Activated CD8-positive, alpha-beta memory T cell treated with anti-CD3 and anti-CD28 coated beads for 36 hours (primary cell): ENCODE measurements around the gene TBRG4. TPM values are rescaled to one million over a fixed set of nuclear protein-coding genes. Genes with fewer than 3 reads are reported as not detected.

ENCODE experiments used
- CTCF ChIA-PET: fragments of 350-600 bp; sonication (Branson Sonifier 250); formaldehyde crosslinking; loops from one replicate; lab custom pipeline; 2021; ENCODE audit warnings: antibody characterized with exemption; lab: Charles Lee
- POLR2A ChIA-PET: fragments of 350-600 bp; sonication (Branson Sonifier 250); formaldehyde crosslinking; loops from one replicate; lab custom pipeline; 2021; ENCODE audit warnings: antibody characterized with exemption; lab: Charles Lee
- total RNA-seq, 2 experiments: library from RNA; stranded (reverse); gene quantifications; one replicate each; pipeline ENCODE4 v1.2.3, GENCODE V29; 2021

The TBRG4 gene
- total RNA-seq, 2 experiments from 2014 or later: 213 to 221 TPM

DNA sequence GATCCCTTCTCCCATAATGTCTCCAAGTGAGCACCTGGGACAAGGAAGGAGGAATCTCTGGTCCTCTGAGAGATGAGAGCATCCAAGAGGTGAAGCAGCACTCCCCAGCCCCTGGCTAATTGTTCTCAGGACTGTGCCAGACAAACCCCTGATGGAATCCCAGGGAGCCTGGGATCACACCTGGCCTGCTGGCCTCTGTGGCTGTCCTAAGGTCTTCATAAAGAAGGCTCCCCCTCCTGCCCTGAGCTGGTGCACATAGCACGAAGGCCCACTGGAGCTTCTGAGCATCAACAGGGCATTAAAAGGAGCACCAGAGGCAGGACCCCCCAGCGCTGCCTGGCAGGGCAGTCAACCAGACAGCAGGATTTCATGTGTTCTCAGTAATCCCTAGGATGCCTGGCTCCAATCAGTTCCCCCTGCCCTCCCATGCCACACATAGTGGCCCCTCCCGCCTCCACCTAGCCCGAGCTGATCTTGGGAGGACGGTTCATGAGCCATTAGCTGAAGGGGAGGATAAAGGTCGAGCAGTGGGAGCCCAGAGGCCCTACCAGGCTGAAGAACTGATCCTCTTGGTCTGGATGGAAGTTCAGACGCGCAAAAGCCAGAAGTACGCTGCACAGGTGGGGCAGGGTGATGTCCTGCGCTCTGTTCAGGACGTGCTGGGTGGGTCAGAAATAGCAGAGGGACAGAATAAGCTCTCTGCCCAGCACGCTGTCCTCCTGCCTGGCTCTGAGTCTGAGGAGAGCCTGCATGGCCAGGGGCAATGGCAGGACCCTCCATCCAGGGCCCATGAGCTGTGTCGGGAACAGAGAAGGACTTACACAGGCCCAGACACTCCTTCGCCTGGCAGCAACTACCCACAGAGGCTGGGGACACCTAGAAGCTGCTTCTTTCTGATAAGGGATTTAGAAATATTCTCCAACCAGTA lies 8.4 kb downstream of the TBRG4 start:
- CTCF ChIA-PET: interaction anchor here (1.2 kb wide), 1 partner anchor 33 kb away, joined by 4 read pairs; no protein-coding TSS in a partner anchor
- POLR2A ChIA-PET: interaction anchor here (1.2 kb wide), 1 partner anchor 9 kb away, joined by 4 read pairs; no protein-coding TSS in a partner anchor

DNA sequence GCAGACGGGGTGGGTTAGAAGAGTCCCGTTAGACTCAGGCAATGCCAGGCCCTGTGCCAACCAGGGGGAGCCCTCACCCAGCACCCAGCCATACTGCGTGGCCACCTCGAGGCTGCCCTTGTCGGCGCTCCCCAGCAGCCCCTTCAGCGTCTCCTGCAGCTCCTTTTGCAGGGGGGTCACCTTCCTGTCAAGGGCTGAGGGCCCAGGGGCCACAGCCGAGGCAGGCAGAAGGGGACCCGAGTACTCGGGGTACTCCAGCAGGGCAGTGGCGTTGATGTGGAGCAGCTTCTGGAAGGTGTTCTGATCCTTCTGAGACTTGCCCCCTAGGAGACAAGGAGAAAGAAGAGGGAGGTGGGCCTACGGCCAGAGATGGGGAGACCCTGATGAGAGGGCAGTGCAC lies 9.7 kb downstream of the TBRG4 start:
- POLR2A ChIA-PET: no interaction called here
- CTCF ChIA-PET: interaction anchor here (0.5 to 1.2 kb wide), 2 partner anchors 35 to 1049 kb away, joined by 3 read pairs; no protein-coding TSS in a partner anchor

DNA sequence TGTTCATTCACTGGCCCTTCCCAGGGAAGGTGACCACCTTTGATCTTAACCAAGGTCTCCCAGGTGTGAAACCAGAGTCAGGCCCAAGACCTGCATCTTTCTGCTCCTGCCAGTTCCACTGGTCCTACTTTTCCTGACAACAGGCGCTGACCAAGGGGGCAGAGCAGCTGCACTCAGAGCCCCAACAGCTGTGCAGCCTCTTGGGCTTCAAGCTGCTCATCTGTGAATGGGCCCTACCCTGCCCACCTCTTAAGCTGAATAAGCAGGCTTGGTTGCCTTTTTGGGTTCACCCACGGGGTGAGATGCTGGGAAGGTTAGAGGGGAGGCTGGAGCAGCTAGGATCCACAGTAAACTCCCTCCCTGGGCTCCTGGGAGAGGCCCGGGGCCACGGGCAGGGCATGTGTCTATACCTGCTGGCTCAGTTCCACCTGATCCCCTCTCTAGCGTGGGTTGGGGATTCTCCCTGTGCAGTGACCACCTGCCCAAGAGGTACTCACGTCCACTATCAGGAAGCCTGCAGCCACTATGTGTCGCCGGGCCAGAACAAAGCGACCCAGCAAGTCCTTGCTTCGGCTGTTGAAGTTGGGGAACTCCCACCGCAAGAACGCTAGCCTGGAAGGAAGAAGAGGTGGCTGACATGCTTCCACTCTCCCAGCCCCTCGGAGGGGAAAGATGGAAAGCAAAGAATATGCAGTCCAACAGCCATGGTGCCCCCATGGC lies 10.6 kb downstream of the TBRG4 start:
- ChIA-PET POLR2A (no interaction called here), CTCF (interaction anchor here (1.2 kb wide), 1 partner anchor 35 kb away, joined by 3 read pairs; no protein-coding TSS in a partner anchor)

DNA sequence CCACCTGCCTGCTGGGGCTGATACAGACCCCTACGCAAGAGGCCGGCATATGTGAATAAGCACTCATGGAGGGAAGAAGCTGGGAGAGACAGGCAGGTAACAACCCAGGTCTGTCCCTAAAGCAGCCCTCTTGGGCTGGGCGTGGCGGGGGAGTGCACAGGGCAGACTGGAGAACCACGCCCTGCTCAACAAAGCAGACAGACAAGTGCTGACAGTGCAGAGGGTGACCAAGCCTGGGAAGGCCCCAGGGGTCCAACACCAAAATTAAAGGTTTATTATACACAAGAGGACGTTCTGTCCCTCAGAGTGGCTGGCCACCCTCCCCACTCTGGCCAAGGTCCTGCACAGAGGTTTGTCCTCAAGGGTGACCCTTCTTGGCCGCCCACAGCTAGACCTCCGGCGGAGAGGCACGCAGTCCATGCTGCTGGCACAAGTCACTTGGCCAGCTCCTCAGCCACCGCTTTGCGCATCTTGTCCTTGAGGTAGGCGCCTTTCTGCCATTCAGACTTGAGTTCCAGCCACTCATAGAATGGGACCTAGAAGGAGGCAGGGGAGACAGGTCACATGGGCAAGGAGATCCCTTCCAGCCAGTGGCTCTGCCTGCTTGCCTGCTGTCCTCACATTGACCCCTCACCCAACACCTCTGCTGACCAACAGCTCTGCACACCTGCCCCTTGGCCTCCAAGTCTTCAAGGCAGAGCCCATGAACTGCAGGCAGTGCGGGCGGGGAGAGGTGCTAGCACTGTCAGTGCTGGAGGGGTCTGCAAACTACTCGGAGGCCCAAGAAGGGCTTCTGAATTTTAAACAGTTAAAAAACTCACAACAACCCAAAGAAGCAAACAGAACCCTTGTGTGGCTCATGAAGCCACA lies 11.4 kb downstream of the TBRG4 start:
- POLR2A ChIA-PET: no interaction called here
- CTCF ChIA-PET: no interaction called here

DNA sequence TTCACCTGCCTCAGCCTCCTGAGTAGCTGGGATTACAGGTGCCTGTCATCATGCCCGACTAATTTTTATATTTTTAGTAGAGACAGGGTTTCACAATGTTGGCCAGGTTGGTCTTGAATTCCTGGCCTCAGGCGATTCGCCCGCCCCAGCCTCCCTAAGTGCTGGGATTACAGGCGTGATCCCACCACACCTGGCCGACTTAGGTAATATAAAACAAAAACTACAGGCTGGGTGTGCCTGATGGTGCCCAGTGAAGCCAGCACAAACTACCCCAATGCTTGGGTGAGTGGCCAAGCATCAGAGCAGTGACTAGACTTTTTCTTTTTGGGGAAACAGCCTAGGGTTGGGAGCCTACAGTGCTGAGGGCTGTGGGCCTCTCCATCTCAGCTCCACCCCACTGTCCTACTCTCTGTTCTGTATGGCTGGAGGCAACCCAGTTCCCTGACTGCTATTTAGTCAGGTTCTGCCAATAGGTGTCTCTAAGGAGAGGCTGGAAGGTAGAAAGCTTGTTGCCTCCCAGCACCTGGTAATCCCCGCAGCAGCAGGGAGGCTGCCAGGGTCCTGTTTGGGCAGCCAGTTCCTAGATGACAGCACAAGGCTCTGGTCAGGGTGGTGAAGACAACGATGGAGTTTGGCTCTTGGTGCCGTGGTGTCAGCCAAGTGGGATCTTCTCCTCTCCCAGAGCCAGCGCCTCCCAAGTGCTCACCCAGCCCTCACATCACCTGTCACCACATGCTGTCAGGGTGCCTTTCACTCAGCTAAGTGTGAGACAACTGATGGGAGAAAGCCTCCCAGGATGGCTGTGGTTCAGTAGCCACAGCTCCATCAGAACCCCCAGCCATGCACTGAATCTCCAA lies 12.3 kb downstream of the TBRG4 start:
- POLR2A ChIA-PET: no interaction called here

DNA sequence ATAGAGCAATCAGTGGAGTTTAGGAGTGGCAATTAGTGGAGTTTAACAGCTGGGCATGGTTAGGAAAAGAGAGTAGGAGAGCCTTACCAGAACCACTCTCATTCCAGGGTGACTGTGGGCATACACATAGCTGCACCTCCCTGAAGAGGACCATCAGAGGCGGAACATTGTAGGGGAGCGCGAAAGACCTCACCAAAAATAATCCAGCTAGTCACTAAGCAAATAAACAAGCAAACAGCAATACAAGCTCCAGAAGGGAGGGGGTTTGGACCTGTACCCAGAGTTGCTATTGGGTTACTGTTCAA lies 18.6 kb downstream of the TBRG4 start:
- CTCF ChIA-PET: interaction anchor here (1.4 to 1.5 kb wide), 2 partner anchors 12 to 56 kb away, joined by 4 to 9 read pairs; no protein-coding TSS in a partner anchor
- POLR2A ChIA-PET: no interaction called here

More for the DNA sequence above, 12.3 kb downstream of the TBRG4 start:
- CTCF ChIA-PET: no interaction called here

DNA sequence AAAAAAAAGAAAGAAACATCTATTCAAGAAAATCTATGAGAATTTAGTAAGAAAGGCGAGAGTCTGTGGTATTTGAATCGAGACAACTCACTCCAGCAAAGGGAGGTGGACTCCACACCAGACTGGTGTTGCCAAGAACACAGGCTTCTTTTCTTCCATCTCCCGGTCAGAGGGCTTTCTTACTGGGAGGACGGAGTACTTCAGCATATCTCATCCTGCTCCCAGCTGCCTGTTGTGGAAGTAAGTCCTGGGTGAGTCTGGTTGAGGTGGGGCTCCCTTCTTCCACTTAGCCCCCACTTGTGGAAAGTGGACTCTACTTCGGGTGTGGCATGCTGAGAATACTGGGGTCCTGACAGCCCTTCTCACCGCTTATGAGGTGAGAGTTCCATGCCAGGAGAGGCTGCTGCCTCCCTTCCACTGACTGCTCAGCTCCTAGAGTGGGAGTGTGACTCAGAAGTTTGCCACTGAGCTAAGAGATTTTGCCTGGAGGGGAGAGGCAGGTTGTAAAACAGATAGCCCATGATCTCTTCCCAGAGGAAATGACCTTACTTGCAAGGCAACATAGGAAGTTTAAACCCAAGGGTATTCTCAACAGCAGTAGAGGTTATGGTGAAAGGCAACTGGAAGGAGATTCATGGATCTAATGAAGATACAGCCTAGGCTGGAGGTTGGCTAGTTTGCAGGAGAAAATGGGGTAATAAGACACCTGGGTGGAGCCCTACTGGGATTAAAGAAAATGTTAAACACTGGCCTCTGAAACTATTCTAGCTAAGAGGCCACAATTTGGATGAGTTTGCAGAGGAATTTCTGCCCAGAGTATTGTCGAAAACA lies 19.2 kb downstream of the TBRG4 start:
- POLR2A ChIA-PET: no interaction called here
- CTCF ChIA-PET: interaction anchor here (1.4 to 1.5 kb wide), 2 partner anchors 12 to 55 kb away, joined by 4 to 9 read pairs; no protein-coding TSS in a partner anchor

DNA sequence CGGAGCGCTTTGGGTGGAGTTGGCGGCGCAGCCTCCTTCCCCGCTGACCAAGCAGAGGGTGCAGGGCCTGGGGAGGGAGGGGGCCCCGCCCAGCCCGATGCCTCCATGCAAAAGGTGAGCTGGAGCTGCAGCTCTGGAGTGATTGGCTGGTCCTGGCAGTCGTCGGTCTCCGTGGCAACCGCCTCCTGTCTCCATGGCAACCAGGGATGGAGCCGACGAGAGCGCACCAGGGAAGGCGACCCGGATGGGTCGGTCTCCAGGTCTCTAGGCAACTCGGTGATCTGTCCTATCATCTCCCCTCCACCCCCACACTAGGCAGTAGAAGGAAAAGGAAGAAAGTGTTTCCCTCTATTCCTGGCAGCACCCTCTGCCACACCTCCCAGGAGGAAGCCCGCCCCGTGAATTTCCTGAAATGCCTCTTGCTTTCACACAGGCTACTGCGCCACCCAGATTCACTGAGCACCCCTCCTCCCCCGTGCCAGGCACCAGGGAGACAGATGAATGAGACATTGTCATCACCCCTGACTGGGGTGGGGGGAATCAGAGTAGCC lies 22.1 kb downstream of the TBRG4 start:
- CTCF ChIA-PET: no interaction called here
- POLR2A ChIA-PET: no interaction called here

DNA sequence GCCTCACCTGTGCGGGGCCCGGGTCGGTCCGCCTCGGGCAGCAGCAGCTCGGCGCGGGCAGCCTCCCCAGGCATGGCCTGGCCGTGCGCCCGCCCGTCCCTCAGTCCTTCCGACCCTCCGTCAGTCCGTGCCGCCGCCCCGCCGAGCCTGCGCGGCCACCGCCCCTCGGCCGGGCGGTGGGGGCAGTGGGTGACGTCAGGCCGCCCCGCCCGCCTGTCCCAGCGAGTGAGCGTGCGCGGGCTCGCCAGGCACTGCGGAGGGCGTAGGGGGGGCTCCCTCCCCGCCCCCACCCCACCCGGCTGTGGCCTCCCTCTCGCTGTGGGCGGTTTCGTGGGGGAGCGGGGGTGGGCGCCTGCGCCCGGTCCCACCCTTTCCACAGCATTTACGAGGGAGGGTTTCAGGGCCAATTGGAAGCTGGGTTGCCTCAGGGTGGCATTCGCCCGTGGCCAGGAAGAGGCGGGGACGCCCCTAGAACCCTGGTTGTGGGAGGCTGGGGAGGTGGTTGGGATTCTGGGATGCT lies 22.6 kb downstream of the TBRG4 start, which contains the start of gene NACAD:
NACAD (minus strand) TSS at position 149 of the 520 bp plus-strand sequence; CDS start at position 74, 75 bp downstream.
- CTCF ChIA-PET: no interaction called here

DNA sequence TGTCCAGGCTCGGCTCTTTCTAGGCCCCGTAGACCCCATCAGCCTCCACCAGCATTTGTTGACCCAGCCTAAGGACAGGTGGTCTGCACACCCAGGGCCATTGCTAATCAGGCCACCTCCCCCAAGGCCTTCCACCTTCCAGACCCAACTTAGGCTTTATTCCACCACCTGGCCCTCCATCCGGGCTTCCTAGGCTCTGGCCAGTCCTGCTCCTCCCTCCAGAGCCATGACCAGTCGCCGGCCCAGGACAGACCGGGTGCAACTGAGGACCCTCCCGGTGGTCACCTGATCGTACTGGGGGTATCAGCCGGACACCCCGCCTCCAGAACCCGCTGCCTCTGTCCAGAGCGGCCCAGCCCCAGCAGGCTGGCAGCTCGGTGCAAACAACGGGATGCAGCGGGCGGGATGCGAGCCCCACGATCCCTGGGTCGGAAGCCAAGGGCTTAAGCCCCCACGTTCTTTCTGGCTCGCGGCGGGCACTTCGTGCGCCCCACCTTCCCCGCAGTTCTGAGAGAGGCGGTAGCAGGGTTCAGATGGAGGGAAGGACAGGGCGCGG lies 23.3 kb downstream of the TBRG4 start:
- POLR2A ChIA-PET: no interaction called here
- CTCF ChIA-PET: no interaction called here

More for the DNA sequence above, 22.6 kb downstream of the TBRG4 start, which contains the start of gene NACAD:
- POLR2A ChIA-PET: no interaction called here

DNA sequence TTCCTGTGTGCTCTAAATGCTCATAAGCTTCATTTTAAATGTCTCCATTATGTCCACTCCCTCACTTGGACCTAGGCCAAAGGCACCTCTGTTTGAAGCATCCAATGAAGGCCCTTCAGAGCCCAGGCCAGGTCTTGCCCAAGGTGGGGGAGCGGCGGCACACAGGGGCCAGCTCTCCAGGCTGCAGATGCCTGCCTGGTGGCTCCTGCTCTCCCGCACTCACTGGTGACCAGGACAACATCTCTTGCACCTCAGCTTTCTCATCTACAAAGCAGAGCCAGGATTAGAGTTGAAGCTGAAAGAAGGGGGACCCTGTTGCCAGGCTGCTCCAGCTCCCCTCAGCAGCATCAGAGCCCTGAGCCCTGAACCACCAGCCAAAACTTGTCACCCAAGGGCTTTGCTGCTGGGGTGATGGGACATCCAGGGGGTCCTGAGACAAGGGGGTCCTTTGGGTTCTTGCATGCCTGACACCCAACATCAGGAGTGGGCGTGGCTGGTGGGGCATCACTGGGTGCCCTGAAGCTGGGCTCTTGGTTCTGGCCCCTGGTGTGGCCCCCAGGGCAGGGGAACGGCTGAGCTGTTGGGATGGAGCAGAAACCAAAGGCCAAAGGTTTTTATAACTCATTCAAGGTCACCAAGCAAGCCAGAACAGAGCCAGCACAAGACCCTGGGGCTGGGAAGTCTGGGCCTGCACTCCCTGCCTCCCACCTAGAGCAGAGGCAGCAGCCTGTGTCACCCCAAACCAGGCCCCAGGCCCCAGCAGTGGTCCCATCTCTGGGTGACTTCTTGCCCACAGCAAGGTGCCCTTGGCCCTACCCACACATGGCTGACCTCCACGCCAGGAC lies 24.0 kb downstream of the TBRG4 start:
- POLR2A ChIA-PET: no interaction called here

DNA sequence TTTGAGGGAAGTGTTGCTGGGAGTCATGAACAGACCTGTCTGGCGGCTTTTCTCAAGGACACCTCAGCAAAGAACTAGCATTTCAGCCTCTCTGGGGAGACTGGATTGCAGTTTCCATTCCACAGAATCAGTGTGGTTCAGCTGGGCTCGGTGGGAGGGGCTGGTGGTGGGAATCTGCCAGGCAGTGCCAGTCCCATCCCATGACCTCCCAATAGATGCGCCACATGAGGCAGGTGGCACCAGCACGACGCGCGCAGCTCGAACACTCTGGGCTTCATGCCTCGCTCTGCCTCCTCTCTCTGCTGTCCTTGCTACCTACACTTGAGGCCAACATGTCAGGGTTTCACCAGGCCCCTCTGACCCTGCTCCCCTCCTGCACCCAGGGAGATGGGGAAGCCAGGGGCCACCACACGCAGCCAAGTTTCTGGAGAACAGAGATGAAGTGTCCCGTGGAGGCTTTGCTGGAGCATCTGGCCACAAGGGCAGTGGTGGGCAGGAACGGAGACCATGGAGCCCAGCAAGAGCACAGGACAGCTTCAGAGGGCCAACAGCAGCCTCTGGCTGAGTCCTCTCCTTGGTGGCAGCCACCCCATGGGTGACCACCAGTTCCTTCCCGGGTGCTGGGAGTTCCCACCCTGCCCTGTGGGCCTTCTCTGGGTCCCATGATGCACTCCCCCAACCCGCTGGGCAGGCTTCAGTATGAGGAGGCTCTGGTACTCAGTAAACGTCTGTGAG lies 25.0 kb downstream of the TBRG4 start:
- POLR2A ChIA-PET: no interaction called here
- CTCF ChIA-PET: no interaction called here

More for the DNA sequence above, 24.0 kb downstream of the TBRG4 start:
- CTCF ChIA-PET: no interaction called here

DNA sequence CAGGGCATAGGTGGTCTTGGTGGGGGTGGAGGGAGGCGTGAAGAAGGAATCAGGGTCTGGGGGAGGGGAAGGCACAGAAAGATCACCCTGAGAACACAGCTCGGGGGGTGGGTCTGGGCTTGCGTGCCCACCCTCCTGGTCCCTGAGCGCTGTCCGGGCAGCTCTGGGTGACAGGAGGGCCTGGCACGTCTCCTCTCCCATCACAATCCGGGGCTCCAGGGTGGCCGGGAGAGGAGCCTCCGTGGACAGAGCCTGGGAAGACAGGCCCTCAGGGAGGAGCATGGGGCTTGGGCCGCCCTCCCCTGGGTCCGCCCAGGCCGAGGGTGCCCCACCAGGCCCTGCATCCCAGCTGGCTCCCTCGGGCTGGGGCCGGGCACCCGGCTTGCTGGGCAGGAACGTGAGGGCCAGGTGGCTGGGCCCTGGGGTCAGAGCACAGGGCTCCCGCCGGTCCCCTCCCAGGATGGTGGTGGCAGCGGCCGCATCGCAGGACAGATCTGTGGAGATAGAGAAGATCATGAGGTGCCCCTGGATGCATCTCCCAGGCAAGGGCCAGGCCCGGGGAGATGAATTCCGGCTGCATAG lies 25.8 kb downstream of the TBRG4 start:
- ChIA-PET POLR2A (no interaction called here), CTCF (no interaction called here)

DNA sequence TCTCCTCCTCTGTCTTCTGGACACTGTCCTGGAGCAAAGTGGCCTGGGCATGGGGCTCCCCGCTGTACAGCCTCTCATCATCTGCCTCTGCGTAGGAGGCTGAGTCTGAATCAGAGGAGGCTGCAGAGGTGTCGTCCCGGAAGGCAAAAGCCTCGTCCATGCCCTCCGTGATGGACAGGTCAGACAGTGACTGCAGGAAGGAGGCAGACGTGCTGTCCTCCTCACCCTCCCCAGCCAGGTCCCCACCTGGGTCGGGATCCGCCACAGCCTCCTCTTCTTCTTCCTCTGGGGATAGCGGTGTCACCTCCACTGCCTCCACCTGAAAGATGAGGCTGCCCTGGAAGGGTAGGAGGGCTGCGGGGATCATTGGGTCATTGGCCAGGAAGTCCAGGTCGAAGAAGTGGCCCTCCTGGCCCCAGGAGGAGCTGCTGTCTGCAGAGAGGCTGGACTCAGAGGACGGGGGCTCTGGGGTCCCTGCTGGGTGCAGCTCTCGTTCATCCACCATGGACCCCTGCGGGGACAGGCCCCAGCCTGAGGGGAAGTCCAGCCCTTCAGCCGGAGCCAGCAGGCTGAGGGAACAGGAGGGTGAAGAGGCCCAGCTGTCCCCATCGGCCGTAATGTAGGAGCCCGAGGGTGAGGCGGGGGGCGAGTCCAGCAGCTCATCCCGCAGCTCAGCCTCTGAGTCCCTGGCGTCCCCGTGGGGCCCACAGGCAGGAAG lies 26.4 kb downstream of the TBRG4 start:
- ChIA-PET CTCF (no interaction called here), POLR2A (interaction anchor here (0.5 kb wide), 1 partner anchor 76 kb away, joined by 3 read pairs; no protein-coding TSS in a partner anchor)
